GM21515 (cell line): ENCODE results near the gene TTLL11.

Source experiments
- ATAC-seq: cut with Tn5 transposase; IDR thresholded peaks from one replicate; pipeline ENCODE4 v1.9.1; 2021; ENCODE audit not compliant: unreplicated experiment

The TTLL11 gene

GRCh38 chr9:121861501-121862180 is 231.5 kb downstream of the TTLL11 start:
- no peak for ATAC-seq

GRCh38 chr9:121860744-121861143 is 232.4 kb downstream of the TTLL11 start:
- ATAC-seq, result no peak

GRCh38 chr9:121860213-121860612 is 232.9 kb downstream of the TTLL11 start:
- no peak for ATAC-seq

GRCh38 chr9:121859646-121860045 is 233.5 kb downstream of the TTLL11 start:
- no peak for ATAC-seq

- no peak for ATAC-seq
These were observed 234.3 kb downstream of the TTLL11 start for GRCh38 chr9:121858788-121859187.

- no peak for ATAC-seq
These were observed 235.2 kb downstream of the TTLL11 start for GRCh38 chr9:121857928-121858327.

GRCh38 chr9:121855476-121855875 is 237.6 kb downstream of the TTLL11 start:
- ATAC-seq, result no peak

GRCh38 chr9:121853617-121854395 is 239.3 kb downstream of the TTLL11 start:
- ATAC-seq, result no peak

- no peak for ATAC-seq
These were observed 240.2 kb downstream of the TTLL11 start for GRCh38 chr9:121852651-121853616.

GRCh38 chr9:121852241-121852640 is 240.9 kb downstream of the TTLL11 start:
- no peak for ATAC-seq

- no peak for ATAC-seq
These were observed 241.4 kb downstream of the TTLL11 start for GRCh38 chr9:121851641-121852091.

- no peak for ATAC-seq
These were observed 242.7 kb downstream of the TTLL11 start for GRCh38 chr9:121850366-121850765.

GRCh38 chr9:121849554-121849953 is 243.6 kb downstream of the TTLL11 start:
- ATAC-seq, result no peak

GRCh38 chr9:121844562-121844961 is 248.5 kb downstream of the TTLL11 start:
- no peak for ATAC-seq

GRCh38 chr9:121844098-121844497 is 249.0 kb downstream of the TTLL11 start:
- no peak for ATAC-seq

- no peak for ATAC-seq
These were observed 250.5 kb downstream of the TTLL11 start for GRCh38 chr9:121842612-121842978.

GRCh38 chr9:121841771-121842611 is 251.1 kb downstream of the TTLL11 start:
- ATAC-seq, result no peak

GRCh38 chr9:121840838-121841760 is 252.0 kb downstream of the TTLL11 start:
- no peak for ATAC-seq
